GM12872 (cell line): ENCODE measurements around the gene SSTR3.

ENCODE experiments used
- CTCF ChIP-seq: IDR thresholded peaks from 3 replicates; pipeline ENCODE4 v1.5.1; 2011; ENCODE audit warnings: low read depth, mild to moderate bottlenecking, low read length, moderate library complexity; ENCODE audit not compliant: insufficient read depth

SSTR3 gene

DNA sequence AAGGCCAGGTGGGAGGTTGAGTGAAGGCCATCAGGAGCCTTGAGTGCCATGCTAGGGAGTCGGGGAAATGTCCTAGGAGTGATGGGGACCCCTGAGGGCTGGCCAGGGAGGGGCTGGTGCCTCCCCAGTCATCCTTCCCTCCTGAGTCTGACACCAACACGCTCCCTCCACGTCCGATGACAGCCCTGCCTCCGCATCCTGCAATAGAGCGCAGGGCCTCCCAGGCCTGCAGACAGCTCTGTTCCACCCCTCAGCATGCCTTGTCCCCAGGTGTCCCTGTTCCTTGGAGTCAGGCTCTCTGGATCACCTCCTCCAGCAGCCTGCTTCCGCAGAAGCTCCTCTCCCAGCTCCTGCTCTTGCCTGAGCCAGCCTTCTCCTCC is 28.7 kb upstream of the SSTR3 start:
- TF ChIP-seq CTCF = no peak

GRCh38 chr22:37240240-37240940 is 28.1 kb upstream of the SSTR3 start:
- TF ChIP-seq CTCF = no peak

DNA sequence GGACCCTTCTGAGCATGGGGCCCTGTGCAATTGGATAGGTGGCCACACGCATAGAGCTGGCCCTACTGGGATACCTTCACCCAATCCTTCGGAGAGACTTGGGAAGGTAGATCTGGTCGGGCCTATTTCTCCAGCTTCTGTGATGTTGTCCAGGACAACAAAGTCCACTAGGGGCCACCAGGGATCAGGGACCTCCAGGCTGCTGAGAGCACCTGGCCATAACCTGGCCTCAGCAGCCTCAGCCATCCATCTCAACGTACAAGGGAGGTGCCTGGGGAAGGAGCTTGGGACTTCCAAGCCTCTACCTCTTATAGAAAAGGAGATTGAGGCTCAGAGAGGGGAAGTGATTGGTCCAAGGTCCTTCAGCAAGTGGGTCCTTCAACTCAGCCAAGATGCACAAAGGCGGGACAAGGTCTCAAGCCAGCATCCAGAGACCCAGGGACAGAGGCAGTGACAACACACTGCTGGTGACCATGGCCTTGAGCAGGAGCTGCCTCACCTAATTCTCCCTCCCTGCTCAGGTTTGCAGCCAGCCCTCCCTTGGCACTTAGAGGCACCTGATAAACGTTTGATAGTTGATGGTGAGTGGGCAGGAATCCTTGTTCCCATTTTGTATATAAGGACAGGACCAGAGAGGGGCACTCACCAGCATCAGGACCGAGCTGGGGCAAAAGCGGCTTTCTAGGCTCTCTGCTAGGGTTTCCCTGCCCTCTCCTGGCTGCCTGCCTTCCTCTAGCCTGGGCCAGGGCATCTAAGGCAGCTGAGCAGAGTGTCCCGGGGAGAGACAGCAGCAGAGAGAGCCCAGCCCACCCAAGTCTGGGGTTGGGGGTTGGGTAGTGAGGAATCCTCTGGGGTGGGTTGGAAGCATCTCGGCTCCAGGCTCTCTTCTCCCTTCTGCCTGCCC is 27.3 kb upstream of the SSTR3 start:
- no peak for TF ChIP-seq CTCF

- no peak for TF ChIP-seq CTCF
These were observed 25.3 kb upstream of the SSTR3 start for GRCh38 chr22:37237371-37238268.

DNA sequence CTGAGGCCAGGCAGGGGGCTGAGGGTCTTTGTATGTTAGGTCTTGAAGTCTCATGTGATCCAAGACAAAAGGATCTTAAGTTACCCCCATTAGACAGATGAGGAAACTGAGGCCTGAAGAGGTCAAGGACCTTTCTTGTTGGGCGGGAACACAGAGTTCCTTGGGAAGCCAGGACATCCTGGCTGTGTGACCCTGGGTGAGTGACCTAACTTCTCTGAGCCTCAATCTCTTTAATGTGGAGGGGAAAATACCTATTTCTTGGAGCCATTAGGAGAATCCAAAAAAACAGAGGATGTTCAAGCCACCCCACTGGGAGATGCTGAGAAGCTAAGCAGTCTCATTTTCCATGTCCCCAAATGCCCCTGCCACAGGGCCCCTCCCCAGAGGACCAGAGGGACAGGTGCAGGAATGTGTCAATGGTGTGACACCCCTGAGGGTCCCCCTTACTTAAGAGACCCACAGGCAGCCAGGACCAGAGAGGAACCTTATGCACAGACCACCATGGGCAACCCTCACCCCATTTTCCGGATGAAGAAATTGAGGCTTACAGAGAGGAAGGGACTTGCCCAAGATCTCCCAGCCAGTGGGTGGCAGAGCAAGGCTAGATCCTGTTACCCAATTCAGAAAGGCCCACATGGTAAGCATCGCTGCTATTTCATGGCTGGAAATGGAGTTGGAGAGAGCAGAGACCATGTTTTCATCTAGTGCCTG is 23.8 kb upstream of the SSTR3 start:
- TF ChIP-seq CTCF = no peak

GRCh38 chr22:37234736-37235711 is 22.7 kb upstream of the SSTR3 start:
- TF ChIP-seq CTCF = no peak
